ENCODE results near the gene PCDHGC3.

PCDHGC3 gene

DNA sequence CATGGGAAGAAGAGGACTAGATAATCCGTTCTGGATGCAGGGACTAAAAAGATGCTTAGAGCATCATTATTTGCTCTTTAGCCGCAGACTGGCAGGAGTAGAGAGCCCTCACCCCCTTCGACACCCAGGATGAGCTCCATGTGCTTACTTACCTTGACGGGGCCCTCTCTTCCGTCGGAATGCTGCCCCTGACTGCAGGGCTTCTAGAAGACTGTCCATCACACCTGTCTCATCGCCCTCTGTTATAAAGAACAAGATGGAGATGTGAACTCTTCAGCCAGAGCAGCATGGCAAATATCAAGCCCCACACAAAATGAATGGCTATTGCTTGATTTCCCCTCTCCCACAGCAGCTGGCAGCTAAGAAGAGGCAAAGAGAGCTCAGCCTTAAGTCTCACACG is 48.2 kb downstream of the PCDHGC3 start:
- no peak for DNase-seq (ENCODE audit: low spot score)

DNA sequence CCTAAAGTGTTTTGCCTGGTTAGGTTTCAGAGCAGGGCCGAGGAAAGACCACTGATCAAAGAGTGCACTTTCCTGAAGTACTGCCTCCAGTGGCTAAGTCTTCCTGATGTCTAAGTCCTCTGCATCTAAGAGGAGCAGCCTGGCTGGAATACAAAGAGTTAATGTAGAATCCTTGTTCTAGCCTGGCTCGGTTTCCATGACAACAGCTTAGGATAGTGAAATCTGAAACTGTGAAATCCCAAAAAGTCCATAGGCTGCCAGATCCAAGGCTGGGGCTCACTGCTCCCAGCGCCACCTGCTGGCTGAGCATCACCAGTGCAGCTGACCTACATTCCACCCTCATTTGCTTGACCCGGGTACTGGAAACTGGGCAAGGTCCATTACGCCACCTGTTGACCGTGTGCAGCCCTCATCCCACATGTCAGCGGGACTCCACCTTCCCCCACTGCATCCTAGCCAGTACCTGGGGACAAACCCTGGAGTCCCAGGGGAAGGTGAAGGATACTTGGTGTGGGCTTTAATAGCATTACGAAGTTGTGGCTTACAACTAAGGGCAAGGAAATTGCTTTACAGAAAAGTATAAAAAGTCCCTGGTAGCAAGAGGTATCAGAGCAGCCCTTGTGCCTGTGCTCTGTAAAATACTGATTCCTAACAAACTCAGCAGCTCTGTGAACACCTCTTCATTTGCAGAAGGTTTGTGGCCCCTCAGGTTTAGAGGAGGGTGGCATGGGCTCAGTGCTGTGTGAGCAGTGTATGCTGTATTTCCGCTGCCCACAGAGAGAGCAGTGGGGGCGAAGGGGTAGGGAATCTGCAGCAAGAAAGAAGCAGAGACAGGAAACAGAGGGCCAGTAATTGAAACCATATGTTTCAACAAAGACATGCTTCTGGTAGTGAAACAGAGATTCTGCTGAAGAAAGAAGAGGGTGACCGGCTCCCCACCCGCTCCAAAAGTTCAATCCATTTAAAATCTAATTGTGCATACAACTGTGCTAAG is 49.1 kb downstream of the PCDHGC3 start:
- DNase-seq (ENCODE audit: low spot score) = peak; percentile 99

DNA sequence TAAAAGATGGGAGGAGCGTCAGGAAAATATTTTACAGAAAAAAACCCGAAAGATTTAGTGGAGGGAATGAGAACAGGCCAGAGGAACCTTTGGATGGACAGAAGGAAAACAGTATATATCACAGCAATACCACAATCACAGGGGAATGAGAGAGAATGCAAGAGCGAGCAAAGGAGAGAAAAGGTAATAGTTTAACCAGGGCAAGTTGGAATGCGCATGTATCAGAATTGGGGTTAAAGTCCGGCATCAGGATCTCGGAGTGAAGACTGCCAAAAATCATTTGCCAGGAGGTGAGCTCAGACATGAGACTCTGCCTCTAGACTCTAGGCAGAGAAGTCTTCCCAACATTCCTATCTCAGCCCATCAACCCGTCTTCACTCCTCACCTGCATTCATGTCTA is 49.9 kb downstream of the PCDHGC3 start:
- no peak for DNase-seq (ENCODE audit: low spot score)

DNA sequence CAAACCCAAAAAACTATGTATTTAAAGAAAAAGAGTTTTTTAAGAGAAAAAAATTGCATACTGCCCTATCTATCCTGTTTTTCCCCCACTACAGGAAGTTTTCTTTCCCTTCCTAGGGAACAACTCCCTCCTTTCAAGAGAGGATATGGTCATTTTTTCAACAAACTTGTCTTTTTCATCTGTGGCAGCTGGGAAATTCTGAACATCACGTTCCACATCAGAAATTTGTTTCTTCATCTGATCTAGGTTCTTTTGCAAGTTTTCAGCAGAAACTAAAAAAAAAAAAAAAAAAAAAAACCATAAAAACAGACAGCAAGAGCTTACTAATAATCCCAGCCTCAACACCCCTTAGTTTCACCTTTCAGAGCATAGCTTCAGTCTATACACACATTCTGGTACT is 51.7 kb downstream of the PCDHGC3 start:
- no peak for DNase-seq (ENCODE audit: low spot score)

Measured in cerebellar cortex (tissue), 1 donor.